ELR (cell line): Measurements from ENCODE around the gene ST3GAL3.

ENCODE experiments used
- DNase-seq: peaks from one replicate; pipeline ENCODE4 v3.0.0-alpha.2; 2015; ENCODE audit warnings: low read depth

Gene ST3GAL3

DNA sequence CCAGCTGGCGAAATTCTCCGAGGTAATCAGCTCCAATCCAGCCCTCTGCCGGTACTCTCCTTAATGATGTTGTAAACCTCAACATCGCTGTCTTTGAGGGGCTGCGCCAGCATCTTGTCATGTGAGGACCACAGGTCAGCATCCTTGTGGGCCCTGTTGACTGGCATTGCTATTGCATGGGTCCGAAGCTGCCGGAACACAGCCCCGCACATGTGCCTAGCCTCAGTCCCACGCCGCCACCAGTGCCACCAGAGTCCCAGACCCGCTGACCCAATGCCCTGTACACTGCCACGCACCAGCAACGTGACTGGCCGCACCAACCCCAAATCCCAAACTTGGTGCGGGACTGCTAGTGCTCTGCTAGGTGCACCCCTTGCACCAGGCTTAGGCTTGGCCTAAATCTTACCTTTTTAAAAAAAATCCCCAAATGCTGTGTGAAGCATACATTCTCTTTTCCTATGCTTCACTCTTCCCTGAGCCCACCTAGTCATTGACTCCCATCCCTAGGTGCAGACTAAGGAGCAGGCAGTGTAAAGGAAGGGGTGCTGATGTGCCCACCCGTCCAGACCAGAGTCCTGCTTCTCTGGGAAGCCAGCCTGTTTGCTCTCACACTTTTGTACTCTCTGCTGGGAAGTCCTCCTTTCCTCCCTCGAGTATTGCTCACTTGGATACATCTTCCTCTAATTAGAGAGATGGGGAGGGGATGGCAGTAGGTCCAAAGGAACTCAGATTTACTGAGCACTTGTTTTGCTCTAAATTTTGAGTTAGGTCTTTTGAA is 144.4 kb downstream of the ST3GAL3 start:
- DNase-seq, result no peak

DNA sequence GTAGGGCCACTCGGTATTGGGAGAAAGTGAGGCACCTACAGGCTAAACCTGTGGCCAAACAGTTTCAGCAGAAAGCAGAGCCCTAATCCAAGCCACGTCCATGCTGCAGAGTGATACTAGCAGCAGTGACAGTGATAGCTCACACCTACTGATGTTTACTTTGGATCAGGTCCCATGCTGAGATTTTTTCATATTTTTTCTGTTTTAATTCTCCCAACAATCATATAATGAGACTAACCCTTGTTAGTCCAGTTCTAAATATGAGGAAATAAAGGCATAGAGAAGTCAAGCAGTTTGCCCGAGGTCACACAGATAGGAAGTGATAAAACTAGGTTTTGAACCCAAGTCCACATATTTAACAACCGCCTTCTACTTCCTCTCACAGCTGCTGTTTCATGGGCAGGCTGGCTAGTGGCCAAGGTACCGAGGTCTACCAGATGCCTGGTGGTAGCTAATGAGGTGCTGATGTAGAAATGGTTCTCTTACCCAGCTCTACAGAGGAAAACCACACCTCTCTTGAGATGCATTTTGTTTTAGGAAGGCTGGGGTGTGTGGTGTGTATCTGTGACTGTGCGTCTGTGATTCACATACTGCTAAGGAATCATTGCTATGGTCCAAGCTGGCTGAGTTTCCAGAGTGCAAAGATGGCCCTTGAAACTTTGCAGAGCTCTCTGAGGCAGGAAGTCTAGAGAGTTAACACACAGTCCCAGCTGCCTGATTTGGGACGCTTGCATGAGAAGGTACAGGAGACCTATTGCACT is 146.0 kb downstream of the ST3GAL3 start:
- peak; percentile 35 for DNase-seq

DNA sequence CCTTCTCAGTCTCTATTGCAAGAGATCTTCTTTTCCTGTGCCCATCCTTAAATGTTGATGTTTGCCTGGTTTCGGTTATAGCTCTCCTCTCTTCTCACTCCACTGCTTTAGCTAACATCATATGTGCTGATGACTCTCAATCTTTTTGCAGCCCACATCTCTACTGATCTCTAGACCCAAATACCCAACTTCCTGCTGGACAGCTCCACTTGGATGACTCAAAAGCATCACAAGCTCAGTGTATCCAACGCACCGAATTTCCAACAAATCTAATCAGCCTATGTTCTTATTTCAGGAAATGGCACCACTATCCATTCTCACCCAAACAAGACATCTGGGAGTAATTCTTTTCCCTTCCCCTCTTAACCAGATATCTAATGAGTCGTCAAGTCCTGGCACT is 147.1 kb downstream of the ST3GAL3 start:
- no peak for DNase-seq

DNA sequence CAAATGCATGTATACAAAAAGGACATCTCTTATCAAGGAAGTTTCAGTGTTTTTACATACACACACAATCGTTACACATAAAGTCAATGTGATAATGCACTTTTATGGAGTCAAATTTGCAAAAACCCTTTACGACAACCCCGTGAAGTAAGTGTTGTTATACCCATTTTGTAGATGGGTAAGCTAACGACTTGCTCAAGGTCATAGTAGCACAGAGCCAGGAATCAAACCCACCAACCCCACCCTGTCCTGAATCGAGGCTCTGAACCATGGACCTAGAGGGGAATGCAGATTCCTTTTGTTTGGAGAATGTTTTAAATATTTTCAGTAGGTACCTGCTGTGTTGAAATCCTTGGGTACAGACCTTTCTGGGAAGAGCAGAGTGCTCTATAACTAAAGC is 148.9 kb downstream of the ST3GAL3 start:
- DNase-seq, result no peak

DNA sequence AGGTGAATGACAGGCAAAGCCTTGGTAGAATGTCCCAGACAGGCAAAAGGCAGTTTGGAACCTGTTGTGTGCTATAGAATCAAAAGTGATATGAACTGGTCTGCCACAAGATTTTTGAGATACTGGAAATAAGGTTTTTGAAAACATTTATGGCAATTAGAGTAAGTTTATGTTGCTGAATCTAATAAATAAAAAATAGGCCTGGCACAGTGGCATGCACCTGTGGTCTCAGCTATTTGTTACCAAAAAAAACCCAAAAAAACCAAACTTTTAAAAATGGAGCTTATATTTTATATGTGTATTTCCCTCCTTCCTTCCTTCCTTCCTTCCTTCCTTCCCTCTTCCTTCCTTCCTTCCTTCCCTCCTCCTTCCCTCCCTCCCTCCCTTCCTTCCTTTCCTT is 149.8 kb downstream of the ST3GAL3 start:
- DNase-seq, result no peak

DNA sequence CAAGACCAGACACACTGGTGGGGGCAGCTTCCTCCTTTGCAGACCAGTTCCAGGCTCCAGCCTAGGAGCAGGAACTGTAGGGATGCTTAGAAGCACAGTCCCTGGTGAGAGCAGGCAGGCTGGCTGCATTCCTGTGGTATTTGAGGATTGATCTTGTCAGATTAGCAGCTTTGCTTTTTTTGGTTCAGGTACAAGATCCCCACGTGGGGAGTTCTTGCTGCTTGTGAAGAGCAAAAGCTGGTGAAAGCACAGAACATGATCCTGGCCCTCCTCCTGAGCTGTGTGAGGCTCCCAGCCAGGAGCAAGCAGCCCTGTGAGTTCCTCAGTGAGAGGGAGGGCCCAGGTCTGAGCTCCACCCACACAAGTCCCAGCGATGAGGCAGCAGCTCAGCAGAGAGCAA is 151.0 kb downstream of the ST3GAL3 start:
- peak; percentile 76 for DNase-seq

DNA sequence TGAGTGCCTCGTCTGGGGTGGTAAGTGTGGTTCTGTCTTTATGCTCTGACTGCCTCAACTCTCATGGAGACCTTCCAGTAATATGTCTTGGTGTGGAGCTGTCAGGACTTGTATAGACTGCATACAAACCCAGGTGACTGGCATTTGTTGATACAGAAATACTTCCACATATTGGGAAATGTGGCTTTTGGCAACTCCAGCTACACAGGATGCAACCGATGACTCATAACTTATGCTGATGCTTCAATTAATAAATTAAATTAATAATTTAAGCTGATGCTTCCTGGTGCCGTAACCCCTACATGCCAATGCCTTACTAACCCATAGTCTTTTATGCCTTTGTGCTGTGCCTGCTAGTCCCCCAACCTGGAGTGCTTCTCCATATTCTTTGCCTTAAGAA is 154.0 kb downstream of the ST3GAL3 start:
- DNase-seq, result peak; percentile 57

DNA sequence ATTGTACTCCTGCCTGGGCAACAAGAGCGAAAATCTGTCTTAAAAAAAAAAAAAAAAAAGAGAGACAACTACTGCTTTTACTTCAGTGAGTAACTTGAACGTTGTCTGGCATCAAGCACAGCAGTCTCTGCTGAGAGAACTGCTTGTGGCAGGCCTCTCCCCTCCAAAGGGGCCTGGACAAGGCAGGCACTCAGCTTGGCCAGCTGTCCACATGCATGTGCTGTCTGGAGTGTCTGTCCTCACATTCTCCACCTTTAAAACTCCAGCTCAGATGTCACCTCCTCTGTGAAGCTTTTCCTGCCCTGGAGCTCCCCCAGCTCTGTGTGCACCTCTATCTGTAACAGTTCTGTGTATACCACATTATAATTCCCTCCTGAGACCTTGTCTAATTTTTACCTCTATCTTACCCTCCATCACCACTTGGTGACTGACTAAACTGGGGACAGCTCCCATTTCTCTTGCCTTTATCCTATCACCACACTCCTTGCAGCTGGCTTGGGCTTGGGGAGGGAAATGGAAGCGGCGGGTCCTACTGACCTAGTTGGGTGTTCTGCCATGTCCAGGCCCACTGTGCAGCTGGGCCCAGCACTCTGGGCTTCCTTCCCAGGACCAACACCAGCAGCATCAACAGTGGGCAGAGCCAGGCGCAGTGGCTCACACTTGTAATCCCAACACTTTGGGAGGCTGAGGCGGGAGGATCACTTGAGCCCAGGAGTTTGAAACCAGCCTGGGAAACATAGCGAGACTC is 154.8 kb downstream of the ST3GAL3 start:
- DNase-seq, result no peak

DNA sequence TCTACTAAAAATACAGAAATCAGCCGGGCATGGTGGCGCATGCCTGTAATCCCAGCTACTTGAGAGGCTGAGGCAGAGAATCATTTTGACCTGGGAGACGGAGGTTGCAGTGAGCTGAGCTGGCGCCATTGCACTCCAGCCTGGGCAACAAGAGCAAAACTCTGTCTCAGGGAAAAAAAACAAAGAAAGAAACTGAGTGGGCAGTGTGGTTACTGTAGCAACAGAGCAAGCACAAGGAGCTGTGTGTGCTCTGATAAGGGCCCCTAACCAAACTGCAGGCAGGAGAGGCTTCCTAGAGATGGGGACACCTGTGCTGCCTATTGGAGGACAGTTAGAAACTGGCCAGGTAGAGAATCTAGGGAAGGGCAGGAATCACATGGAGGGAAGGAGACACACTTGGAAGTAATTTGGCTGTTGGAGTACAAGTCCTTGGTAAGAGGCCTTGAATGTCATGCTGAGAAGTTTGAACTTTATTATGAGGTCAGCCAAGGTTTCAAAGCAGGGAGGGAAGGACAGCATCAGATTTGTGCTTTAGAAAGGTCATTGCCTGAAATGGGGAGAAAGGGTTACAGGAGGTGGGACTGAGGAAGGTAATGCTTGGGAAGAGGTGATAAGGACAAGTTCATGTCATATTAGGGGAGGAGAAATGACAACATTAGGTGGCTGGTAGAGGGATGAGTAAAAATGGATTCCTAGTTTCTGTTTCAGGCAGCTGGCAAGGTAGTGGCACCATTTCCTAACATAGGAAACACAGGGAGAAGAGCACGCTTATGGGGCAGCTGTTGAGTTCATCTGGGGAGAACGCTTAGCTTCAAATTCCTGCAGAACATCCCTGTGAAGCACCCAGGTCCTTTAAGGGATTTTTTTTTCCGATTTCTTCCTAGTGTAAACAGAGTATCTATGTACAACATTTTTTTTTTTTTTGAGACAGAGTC is 157.0 kb downstream of the ST3GAL3 start:
- no peak for DNase-seq

DNA sequence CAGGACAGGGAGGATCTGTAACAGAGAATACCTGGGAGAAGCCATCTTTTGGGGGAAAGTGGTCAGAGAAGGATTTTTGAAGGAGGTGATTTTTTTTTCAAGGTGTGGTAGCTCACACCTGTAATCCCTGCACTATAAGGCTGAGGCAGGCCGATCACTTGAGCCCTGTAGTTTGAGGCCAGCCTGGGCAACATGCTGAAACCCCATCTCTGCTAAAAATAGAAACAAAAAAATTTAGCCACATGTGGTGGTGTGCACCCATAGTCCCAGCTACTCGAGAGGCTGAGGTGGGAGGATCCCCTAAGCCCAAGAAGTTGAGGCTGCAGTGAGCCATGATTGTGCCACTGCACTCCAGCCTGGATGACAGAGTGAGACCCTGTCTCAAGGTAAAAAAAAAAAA is 158.9 kb downstream of the ST3GAL3 start:
- no peak for DNase-seq

DNA sequence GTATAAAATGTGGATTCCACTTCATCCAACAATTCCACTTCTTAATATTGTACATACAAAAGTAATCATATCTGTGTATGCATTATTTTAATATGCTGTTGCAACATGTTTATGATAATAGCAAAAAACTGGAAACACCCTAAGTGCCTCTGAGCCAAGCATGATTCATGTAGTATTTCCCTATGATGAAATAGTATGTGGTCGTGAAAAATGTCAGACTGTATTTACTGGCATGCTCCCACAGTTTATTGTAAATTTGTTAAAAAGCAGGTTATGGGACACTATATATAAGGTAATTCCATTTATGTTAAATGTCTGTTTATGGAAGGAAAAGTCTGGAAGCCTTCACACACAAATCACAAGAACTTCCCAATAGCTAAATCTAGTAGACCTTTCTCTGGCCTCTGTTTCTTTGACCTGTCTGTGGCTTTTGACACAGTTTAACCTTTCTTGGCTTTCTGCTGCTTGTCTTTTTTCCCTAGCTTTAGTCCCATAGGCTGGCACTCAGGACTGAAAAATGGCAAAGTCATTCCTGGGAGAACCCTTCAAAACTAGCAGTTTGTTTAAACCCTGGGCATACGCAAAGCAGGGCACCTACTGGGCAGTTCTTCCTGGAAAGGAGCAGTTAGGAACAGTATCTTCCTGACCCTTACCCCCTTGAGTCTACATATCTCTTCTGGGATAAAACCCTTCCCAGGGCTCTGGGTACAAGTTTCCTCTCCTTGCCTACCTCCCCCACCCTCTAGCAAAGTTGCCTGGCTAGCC is 160.8 kb downstream of the ST3GAL3 start:
- peak; percentile 76 for DNase-seq

DNA sequence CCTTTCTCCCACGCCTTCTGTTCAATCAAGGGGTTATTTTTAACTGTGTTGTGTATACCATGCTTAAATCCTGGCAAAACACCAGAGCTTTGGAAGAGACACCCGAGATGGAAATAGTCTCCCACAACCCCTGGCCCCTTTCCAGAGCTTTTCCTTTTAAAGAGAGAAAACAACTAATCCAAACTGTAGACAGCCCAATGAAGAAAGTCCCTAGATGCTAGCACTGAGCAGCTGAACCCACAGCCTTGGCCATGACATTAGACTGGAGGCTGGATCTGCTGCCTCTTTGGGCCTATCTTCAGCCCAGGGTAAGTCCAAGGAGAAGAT is 161.4 kb downstream of the ST3GAL3 start:
- no peak for DNase-seq

DNA sequence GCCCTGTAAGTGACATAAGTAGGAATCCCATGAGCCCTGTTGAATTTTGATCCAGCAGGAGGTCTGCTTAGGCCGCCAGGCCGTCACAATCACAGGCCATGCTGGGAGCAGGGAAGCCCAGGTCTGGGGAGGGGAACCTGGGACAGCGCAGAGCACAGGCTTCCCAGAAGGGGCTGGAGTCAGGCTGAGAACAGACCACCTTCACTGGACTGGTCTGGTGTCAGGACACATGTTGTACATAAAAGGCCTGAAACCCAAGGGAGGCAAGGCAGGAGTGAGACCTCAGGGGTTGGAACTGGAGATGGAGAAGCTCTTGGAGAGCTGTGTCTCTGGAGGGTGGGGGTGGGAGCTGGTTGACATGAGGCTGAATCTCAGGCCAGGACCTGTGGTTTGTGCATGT is 163.0 kb downstream of the ST3GAL3 start:
- no peak for DNase-seq

DNA sequence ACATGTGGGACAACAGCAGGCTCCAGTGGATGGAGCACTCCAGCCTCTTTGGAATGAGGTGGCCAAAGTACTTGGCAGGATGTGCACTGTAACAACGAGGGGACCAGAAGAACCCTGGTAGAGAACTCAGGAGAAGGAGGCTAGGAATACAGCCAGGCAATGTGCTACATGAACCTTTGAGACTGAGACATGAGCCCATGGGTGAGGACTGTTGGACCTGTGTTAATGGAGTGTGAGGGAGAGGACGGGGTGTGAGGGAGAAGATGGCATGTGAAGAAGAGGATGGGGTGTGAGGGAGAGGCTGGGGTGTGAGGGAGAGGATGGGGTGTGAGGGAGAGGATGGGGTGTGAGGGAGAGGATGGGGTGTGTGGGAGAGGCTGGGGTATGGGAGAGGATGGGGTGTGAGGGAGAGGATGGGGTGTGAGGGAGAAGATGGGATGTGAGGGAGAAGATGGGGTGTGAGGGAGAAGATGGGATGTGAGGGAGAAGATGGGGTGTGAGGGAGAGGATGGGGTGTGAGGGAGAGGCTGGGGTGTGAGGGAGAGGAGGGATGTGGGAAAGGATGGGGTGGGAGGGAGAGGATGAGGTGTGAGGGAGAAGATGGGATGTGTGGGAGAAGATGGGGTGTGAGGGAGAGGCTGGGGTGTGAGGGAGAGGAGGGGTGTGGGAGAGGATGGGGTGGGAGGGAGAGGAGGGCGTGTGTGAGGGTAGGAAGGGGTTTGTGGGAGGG is 164.0 kb downstream of the ST3GAL3 start:
- DNase-seq, result no peak

DNA sequence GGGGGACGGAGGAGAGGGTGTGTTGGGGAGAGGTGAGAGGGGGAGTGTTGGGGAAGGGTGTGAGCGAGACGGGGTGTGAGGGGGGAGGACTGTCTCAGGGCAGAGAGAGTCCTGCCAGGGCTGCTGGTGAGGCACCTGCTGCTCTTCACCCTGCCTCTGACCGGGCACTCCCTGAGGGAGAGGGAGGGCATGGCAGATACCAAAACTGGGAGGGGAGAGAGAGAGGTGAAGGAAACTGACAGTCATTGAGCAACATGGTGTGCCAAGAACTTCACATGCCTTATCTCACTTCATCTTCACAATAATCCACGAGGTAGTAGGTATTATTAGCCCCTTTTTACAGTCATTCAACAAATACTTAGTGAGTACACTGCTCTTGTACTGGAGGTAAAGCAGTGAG is 164.9 kb downstream of the ST3GAL3 start:
- no peak for DNase-seq

DNA sequence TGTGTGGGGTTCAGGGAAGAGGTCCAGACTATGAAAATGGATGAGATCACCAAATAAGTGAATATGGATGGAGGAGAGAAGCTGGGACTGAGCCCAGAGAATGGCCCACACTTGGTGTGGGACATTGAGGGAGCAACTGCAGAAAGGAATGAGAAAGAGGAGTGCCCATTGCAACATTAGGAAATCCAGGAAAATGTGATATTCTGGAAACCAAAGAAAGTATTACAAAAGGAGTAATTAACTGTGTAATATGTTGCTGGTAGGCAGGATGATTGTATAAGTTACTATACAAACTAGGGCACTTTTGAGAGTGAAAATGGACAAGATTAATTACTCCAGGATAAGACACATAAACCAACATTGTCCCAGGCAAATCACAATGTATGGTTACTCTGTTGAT is 166.5 kb downstream of the ST3GAL3 start:
- no peak for DNase-seq

DNA sequence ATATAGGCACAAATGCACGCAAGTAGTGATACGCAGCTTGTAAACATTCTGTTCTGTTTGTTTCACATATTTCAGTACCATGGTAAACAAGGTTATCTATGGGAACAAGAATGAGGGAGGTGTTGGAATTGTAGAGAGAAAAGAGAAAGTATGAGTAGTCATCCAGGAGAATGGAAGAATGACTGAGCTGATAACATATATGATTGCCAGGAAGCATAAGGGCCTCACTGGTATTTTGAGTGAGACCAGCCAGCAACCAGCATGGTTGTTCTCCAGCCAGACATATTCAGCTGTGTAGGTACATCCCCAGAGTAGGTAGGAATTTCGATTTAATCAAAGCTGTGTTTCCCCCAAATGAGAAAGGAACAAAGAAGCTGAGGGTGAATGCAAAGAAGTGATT is 167.4 kb downstream of the ST3GAL3 start:
- DNase-seq, result no peak

DNA sequence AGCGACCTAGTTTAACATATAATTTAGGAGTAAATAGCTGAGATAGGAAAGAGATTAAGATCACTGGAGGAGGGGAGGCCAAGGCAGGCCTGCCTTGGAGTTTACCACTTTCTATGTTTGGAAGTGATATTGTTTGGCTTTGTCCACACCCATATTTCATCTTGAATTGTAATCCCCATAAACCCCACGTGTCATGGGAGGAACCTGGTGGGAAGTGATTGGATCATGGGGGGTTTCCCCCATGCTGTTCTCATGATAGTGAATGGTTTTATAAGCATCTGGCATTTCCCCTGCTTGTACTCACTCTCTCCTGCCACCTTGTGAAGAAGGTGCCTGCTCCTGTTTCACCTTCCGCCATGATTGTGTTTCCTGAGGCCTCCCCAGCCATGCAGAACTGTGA is 168.0 kb downstream of the ST3GAL3 start:
- no peak for DNase-seq

DNA sequence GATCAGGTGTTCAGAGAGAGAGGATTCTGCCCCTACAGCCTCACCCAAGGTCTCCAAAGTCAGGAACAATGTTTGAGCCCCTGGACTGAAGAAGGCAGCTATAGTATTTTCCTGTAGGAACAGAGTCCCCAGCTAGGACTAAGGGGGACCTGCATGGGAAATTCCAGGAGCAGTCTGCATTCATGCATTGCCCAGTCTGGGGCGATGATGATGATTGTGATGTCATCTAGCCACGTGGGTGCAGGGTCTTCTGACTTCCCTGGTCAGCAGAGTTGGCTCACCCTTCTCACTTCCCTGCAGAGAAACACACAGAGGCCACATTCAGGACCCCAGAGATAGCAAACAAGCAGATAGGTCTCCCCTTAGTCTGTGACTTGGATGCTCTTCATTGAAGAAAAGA is 169.8 kb downstream of the ST3GAL3 start:
- no peak for DNase-seq

DNA sequence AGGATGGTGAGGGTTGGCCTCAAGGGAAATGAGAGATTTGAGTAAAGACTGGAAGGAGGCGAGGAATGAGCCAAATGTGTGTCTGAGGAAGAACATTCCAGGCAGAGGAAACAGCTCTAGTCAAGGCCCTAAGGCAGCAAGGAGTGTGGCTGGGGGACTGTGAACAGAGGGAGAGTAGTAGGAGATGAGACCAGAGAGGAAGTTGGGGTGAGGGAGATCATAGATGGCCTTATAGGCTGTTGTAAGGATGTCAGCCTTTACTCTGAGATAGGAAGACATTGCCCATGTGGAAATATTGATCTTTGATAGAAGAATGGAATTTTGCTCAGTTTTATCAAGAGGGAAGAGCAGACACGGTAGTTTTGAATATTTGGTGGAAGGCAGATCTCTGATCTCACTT is 171.1 kb downstream of the ST3GAL3 start:
- DNase-seq, result no peak

DNA sequence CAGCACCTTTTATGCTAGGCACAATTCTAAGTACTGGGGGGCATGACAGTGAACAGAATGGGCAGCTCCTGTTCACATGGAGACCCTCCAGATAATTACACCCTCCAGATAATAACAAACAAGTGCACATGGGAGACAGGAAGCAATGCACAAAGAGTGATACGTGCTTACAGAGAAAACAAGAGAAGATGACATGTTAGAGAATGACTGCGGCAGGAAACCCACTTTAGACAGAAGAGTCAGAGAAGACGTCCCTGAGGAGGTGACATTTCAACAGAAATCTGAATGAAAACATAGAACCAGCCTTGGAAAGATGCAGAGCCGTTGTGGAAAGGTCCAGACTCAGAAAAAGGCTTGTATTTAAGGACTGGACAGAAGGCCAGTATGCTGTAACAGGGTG is 171.5 kb downstream of the ST3GAL3 start:
- no peak for DNase-seq
